Transverse colon (tissue), 4 donors: ENCODE results near the gene SH3PXD2B. TPM values are rescaled to one million over a fixed set of nuclear protein-coding genes. Genes with fewer than 3 reads are reported as not detected.

Experiments
- DNase-seq: peaks from one replicate; pipeline ENCODE4 v3.0.0-alpha.2; 2019
- H3K27ac ChIP-seq, 4 donors: fragments of 200-600 bp; sonication (generic); 2 replicates each; pipeline ENCODE4 v1.5.1; 2016 to 2018; ENCODE audit warnings: inconsistent platforms in 4 of 4
- H3K27me3 ChIP-seq: fragments of 200-600 bp; sonication (generic); 2 replicates; pipeline ENCODE4 v1.5.1; 2017; ENCODE audit warnings: inconsistent platforms
- H3K36me3 ChIP-seq, 4 donors: fragments of 200-600 bp; sonication (generic); 2 replicates each; pipeline ENCODE4 v1.5.1; 2017 to 2019; ENCODE audit warnings: inconsistent platforms in 4 of 4
- H3K4me1 ChIP-seq, 4 donors: fragments of 200-600 bp; sonication (generic); 2 replicates each; pipeline ENCODE4 v1.5.1; 2017 to 2020; ENCODE audit warnings: inconsistent platforms in 4 of 4
- H3K4me3 ChIP-seq, 4 donors: fragments of 200-600 bp; sonication (generic); 1 replicate in 1 of 4; 2 replicates in 3 of 4; pipeline versions ENCODE4 v1.5.1 to v1.6.1; 2017 to 2019; ENCODE audit warnings: inconsistent platforms in 4 of 4
- H3K9me3 ChIP-seq, 2 donors: fragments of 200-600 bp; sonication (generic); 2 replicates each; pipeline ENCODE4 v1.5.1; 2017 to 2019; ENCODE audit warnings: inconsistent platforms in 2 of 2
- EP300 ChIP-seq: sonication (generic); formaldehyde crosslinking; IDR thresholded peaks from one replicate; pipeline ENCODE4 v1.6.1; 2017; ENCODE audit warnings: antibody characterized with exemption, low read depth
- POLR2A ChIP-seq: fragments of 450-650 bp; IDR thresholded peaks from one replicate; pipeline ENCODE4 v1.6.1; 2016; ENCODE audit warnings: antibody characterized with exemption, mild to moderate bottlenecking, moderate library complexity
- POLR2AphosphoS5 ChIP-seq, 3 donors: sonication (generic); formaldehyde crosslinking; IDR thresholded peaks; one replicate each; pipeline ENCODE4 v1.6.1; 2016; ENCODE audit warnings: antibody characterized with exemption in 3 of 3
- WGBS, 2 donors: methylation state at CpG; one replicate each; pipeline ENCODE4 v1.1.5; 2018; ENCODE audit warnings: low coverage in 1 of 2; 5-methylcytosine and 5-hydroxymethylcytosine counted together
- in situ Hi-C, 4 donors: fragments of 200-750 bp; cut with MboI; loops; one replicate each; pipeline versions ENCODE4 v1.15.0 to v1.15.1; 2017; ENCODE audit warnings: low sequenced_read_pairs in 3 of 4, low pct_ligation_motif_present in 1 of 4, low pct_unique_long_range_greater_than_20kb in 1 of 4
- intact Hi-C: fragments of 100-400 bp; cut with DNase I; formaldehyde crosslinking; loops from one replicate; pipeline ENCODE4 v1.15.1; 2023; ENCODE audit warnings: low total_unique reads
- total RNA-seq, 4 donors: library from RNA; depleted of rRNA; stranded (reverse); fragments of >200 nt; gene quantifications; one replicate each; pipeline ENCODE4 v1.1.0, GENCODE V29; 2016
- TF ChIP-seq, protein P1 (sequence below), 5 experiments: fragments of 200-600 bp in 3 of 5; fragments of 450-650 bp in 2 of 5; sonication (generic) in 3 of 5; IDR thresholded peaks; 1 replicate in 2 of 5; 2 replicates in 3 of 5; pipeline ENCODE4 v1.5.1; 2016 to 2017; ENCODE audit warnings: antibody characterized with exemption in 5 of 5, inconsistent platforms in 3 of 5, mild to moderate bottlenecking in 2 of 5, moderate library complexity in 1 of 5

SH3PXD2B gene
- total RNA-seq, 4 donors from 2014 or later = 10.2 to 26.6 (median 14.6) TPM

DNA sequence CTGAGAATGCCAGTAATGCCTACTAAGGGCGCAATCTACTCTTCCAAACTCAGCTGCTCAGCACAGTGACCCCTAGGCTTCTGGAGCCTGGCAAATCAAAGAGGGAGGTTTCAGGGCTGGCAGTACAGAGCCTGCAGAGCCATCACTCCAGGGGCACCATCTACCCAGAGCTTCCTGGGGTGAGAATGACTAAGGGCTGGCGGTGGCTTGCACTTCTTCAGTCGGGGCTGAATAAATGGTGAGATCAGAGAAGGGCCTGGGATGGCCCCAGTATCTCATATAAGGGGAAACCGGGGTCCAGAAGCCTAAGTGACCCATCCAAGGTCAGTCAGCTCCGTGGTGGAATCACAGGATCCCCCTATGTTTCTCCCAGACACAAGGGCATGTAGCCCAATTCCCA is 5.3 kb downstream of the SH3PXD2B start:
- no peak for DNase-seq
- no peak overlapping the region for H3K27ac ChIP-seq
- 60 to 77% methylated on average over 1 to 5 of the region's 5 CpGs for WGBS, 2 donors
- H3K27me3 ChIP-seq = no peaks in the 10 kb centered on the region
- intact Hi-C loops (no loop called here), in situ Hi-C loops (no loop called here)
- TF ChIP-seq, protein P1, sequence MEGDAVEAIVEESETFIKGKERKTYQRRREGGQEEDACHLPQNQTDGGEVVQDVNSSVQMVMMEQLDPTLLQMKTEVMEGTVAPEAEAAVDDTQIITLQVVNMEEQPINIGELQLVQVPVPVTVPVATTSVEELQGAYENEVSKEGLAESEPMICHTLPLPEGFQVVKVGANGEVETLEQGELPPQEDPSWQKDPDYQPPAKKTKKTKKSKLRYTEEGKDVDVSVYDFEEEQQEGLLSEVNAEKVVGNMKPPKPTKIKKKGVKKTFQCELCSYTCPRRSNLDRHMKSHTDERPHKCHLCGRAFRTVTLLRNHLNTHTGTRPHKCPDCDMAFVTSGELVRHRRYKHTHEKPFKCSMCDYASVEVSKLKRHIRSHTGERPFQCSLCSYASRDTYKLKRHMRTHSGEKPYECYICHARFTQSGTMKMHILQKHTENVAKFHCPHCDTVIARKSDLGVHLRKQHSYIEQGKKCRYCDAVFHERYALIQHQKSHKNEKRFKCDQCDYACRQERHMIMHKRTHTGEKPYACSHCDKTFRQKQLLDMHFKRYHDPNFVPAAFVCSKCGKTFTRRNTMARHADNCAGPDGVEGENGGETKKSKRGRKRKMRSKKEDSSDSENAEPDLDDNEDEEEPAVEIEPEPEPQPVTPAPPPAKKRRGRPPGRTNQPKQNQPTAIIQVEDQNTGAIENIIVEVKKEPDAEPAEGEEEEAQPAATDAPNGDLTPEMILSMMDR (IDR thresholded peaks at IDR 0.05) = no peak
- TF ChIP-seq POLR2AphosphoS5 (IDR thresholded peaks at IDR 0.05) (no peak), EP300 (no peak), POLR2A (no peak)
- H3K4me3 ChIP-seq = no peak overlapping the region
- H3K9me3 ChIP-seq = no peaks in the 10 kb centered on the region
- H3K4me1 ChIP-seq = peaks cover 18 to 75% (median 50%) of the 10 kb centered on the region in 4 donors
- H3K36me3 ChIP-seq = no peaks in the 10 kb centered on the region

DNA sequence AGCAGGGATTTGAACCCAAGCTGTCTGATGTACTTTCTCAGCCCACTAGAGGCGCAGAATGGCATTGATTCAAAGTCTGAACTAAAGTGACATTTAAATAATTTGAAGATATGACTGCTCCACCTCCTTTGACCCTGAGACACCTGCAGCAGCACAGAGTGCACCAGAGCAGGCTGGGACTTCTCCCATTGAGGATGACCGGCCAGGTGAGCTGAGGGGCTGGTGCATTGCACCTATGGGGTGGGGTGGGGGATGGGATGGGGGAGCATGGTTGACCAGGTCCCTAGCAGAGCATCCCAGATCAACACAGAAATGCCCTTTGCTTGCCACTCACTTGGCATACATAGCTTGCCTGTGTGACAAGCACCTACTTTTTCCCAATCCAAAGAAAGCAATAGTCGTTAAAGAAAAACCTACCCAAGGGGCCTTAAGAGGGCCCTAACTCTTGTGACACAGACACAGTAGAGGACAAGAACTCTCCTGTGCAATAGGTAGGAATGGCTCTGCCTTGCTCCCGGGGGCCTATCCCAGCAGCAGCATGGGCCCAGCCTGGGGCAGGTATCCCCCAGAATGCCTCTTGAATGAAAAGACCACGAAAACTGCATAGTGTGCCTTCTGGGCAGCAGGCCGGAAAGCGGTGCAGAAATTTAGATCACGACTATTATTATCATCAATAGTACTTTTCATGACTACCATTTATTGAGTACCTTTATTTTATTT is 6.5 kb downstream of the SH3PXD2B start:
- Histone ChIP-seq H3K9me3 (no peaks in the 10 kb centered on the region), H3K4me1 (peaks cover 25 to 77% (median 48%) of the 10 kb centered on the region in 4 donors), H3K27me3 (no peaks in the 10 kb centered on the region), H3K4me3 (no peak overlapping the region), H3K27ac (peak overlapping the region in 3 of 4 donors; percentile 6 to 70 (median 54)), H3K36me3 (no peaks in the 10 kb centered on the region)
- in situ Hi-C loops = no loop called here
- no peak for DNase-seq
- WGBS, 2 donors = 86 to 97% methylated on average over 5 to 8 of the region's 8 CpGs
- TF ChIP-seq EP300 (no peak), POLR2A (no peak), POLR2AphosphoS5 (IDR thresholded peaks at IDR 0.05) (no peak)
- TF ChIP-seq, protein P1 (IDR thresholded peaks at IDR 0.05) = no peak
- intact Hi-C loops = no loop called here

DNA sequence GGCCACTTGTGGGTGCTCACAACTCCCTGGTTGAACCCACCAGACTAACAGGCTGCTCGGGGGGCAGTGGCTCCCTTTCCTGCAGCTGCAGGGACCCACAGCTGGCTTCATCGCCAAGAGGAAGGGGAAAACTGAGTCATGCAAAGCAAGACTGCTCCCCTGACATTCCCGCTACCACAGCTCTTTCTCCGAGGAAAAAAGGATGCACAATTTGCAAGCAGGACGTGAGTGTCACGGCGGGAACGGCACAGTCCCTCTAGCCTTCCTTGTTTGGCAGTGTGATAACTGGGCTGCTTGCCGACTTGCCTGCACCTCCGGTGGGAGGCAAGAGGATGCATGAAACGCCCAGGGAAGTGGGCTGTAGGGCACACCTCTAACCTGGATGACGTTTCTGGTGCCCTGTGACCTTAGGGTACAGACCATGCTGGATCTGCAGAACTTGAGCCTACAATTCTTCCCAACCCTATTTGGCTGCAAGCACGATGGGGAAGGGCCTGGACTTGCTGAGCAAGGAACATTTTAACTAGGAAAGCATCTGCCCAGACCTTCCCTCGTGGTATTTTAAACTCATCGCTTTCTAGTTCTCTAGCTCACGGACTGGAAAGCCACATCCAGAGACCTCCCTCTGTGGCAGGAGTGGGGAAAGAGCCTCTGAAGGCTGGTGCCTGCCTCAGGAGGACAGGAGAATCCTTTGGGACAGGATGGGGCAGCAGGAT is 7.8 kb downstream of the SH3PXD2B start:
- H3K27me3 ChIP-seq = no peaks in the 10 kb centered on the region
- DNase-seq = no peak
- 52 to 71% methylated on average over 7 to 16 of the region's 16 CpGs for WGBS, 2 donors
- TF ChIP-seq EP300 = no peak
- no peak for TF ChIP-seq POLR2A
- TF ChIP-seq POLR2AphosphoS5 (IDR thresholded peaks at IDR 0.05) = no peak
- TF ChIP-seq, protein P1 (IDR thresholded peaks at IDR 0.05) = no peak
- in situ Hi-C loops = no loop called here
- H3K4me1 ChIP-seq = peaks cover 25 to 65% (median 36%) of the 10 kb centered on the region in 4 donors
- peak overlapping the region in 3 of 4 donors; percentile 47 to 70 (median 54) for H3K27ac ChIP-seq
- H3K4me3 ChIP-seq = no peak overlapping the region
- intact Hi-C loops = no loop called here
- no peaks in the 10 kb centered on the region for H3K36me3 ChIP-seq
- H3K9me3 ChIP-seq = no peaks in the 10 kb centered on the region

DNA sequence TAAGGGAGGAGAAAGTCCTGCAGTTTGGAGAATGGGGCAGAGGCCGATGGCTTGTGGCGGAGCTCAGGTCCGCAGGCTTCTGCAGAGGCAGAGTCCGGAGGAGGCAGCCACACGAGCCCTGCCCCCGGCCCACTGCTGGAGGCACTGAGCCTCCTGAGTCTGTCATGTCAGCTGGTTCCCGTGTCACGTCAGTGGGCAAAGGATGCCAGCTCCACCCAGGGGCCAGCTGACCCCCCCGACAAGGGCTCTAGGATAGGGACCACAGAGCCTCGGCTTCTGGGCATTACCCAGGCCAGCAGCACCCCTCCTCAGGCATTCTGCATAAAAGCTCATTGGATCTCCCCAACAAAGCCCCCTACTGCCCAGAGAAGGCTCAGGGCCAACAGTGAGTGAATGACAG is 8.5 kb downstream of the SH3PXD2B start:
- in situ Hi-C loops = no loop called here
- Histone ChIP-seq H3K4me1 (peaks cover 21 to 59% (median 36%) of the 10 kb centered on the region in 4 donors), H3K36me3 (no peaks in the 10 kb centered on the region), H3K9me3 (no peaks in the 10 kb centered on the region), H3K27ac (peak overlapping the region in 3 of 4 donors; percentile 47 to 70 (median 54)), H3K4me3 (no peak overlapping the region), H3K27me3 (no peaks in the 10 kb centered on the region)
- DNase-seq = no peak
- TF ChIP-seq EP300 (no peak), POLR2AphosphoS5 (IDR thresholded peaks at IDR 0.05) (no peak), POLR2A (no peak)
- TF ChIP-seq, protein P1 (IDR thresholded peaks at IDR 0.05) = no peak
- intact Hi-C loops = no loop called here
- WGBS, 2 donors = 83% methylated on average over 9 of the region's 10 CpGs; no CpG with 5 or more reads in 1 of the 2 donors
